Ovary (tissue), 3 donors: Measurements from ENCODE around the gene COL7A1.

ENCODE experiments used
- CTCF ChIP-seq, 3 donors: fragments of 450-650 bp in 2 of 3; fragments of 200-600 bp in 1 of 3; IDR thresholded peaks; one replicate each; pipeline versions ENCODE4 v1.5.1 to v1.8.0; 2016 to 2022; ENCODE audit warnings: antibody characterized with exemption in 3 of 3, mild to moderate bottlenecking in 1 of 3
- POLR2A ChIP-seq: fragments of 450-650 bp; IDR thresholded peaks from one replicate; pipeline ENCODE4 v1.6.1; 2017; ENCODE audit warnings: antibody characterized with exemption, mild to moderate bottlenecking, moderate library complexity
- donor health status: DM: no; HTN: no; CAD: no.

GRCh38 chr3:48642605-48643004 is 47.5 kb upstream of the COL7A1 start:
- no peak for TF ChIP-seq CTCF (IDR thresholded peaks at IDR 0.05)
- no peak for TF ChIP-seq POLR2A
